ENCODE measurements around the gene UBR3. TPM values are rescaled to one million over a fixed set of nuclear protein-coding genes. Genes with fewer than 3 reads are reported as not detected.

Gene UBR3
- total and polyA plus RNA-seq, 2 experiments from 2014 or later: 10.7 to 28.0 TPM

GRCh38 chr2:169923977-169924376 is 96.7 kb downstream of the UBR3 start:
- no peak overlapping the region for H3K27ac ChIP-seq (ENCODE audit: low read depth)
- no peaks in the 10 kb centered on the region for H4K20me1 ChIP-seq (replicated peaks; ENCODE audit: insufficient read depth)
- H3F3A ChIP-seq (replicated peaks; ENCODE audit: low read depth): no peaks in the 10 kb centered on the region
- H3K36me3 ChIP-seq (ENCODE audit: insufficient read depth): no peaks in the 10 kb centered on the region
- H2AFZ ChIP-seq: no peak overlapping the region
- TF ChIP-seq, protein P1, sequence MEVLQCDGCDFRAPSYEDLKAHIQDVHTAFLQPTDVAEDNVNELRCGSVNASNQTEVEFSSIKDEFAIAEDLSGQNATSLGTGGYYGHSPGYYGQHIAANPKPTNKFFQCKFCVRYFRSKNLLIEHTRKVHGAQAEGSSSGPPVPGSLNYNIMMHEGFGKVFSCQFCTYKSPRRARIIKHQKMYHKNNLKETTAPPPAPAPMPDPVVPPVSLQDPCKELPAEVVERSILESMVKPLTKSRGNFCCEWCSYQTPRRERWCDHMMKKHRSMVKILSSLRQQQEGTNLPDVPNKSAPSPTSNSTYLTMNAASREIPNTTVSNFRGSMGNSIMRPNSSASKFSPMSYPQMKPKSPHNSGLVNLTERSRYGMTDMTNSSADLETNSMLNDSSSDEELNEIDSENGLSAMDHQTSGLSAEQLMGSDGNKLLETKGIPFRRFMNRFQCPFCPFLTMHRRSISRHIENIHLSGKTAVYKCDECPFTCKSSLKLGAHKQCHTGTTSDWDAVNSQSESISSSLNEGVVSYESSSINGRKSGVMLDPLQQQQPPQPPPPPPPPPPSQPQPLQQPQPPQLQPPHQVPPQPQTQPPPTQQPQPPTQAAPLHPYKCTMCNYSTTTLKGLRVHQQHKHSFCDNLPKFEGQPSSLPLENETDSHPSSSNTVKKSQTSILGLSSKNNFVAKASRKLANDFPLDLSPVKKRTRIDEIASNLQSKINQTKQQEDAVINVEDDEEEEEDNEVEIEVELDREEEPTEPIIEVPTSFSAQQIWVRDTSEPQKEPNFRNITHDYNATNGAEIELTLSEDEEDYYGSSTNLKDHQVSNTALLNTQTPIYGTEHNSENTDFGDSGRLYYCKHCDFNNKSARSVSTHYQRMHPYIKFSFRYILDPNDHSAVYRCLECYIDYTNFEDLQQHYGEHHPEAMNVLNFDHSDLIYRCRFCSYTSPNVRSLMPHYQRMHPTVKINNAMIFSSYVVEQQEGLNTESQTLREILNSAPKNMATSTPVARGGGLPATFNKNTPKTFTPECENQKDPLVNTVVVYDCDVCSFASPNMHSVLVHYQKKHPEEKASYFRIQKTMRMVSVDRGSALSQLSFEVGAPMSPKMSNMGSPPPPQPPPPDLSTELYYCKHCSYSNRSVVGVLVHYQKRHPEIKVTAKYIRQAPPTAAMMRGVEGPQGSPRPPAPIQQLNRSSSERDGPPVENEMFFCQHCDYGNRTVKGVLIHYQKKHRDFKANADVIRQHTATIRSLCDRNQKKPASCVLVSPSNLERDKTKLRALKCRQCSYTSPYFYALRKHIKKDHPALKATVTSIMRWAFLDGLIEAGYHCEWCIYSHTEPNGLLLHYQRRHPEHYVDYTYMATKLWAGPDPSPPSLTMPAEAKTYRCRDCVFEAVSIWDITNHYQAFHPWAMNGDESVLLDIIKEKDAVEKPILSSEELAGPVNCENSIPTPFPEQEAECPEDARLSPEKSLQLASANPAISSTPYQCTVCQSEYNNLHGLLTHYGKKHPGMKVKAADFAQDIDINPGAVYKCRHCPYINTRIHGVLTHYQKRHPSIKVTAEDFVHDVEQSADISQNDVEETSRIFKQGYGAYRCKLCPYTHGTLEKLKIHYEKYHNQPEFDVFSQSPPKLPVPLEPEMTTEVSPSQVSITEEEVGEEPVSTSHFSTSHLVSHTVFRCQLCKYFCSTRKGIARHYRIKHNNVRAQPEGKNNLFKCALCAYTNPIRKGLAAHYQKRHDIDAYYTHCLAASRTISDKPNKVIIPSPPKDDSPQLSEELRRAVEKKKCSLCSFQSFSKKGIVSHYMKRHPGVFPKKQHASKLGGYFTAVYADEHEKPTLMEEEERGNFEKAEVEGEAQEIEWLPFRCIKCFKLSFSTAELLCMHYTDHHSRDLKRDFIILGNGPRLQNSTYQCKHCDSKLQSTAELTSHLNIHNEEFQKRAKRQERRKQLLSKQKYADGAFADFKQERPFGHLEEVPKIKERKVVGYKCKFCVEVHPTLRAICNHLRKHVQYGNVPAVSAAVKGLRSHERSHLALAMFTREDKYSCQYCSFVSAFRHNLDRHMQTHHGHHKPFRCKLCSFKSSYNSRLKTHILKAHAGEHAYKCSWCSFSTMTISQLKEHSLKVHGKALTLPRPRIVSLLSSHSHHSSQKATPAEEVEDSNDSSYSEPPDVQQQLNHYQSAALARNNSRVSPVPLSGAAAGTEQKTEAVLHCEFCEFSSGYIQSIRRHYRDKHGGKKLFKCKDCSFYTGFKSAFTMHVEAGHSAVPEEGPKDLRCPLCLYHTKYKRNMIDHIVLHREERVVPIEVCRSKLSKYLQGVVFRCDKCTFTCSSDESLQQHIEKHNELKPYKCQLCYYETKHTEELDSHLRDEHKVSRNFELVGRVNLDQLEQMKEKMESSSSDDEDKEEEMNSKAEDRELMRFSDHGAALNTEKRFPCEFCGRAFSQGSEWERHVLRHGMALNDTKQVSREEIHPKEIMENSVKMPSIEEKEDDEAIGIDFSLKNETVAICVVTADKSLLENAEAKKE (CRISPR knock-in tag; IDR thresholded peaks at IDR 0.05): no peak
- TF ChIP-seq STAT1 (IDR thresholded peaks at IDR 0.05; ENCODE audit: unreplicated experiment) (no peak), EZH2phosphoT487 (IDR thresholded peaks at IDR 0.05; ENCODE audit: unreplicated experiment) (no peak), ZNF114 (CRISPR knock-in tag; IDR thresholded peaks at IDR 0.05) (no peak), POLR2AphosphoS5 (IDR thresholded peaks at IDR 0.05; ENCODE audit: low read depth) (no peak), EZH2 (IDR thresholded peaks at IDR 0.05; ENCODE audit: low read depth, unreplicated experiment) (no peak)
- TF ChIP-seq, protein P2, sequence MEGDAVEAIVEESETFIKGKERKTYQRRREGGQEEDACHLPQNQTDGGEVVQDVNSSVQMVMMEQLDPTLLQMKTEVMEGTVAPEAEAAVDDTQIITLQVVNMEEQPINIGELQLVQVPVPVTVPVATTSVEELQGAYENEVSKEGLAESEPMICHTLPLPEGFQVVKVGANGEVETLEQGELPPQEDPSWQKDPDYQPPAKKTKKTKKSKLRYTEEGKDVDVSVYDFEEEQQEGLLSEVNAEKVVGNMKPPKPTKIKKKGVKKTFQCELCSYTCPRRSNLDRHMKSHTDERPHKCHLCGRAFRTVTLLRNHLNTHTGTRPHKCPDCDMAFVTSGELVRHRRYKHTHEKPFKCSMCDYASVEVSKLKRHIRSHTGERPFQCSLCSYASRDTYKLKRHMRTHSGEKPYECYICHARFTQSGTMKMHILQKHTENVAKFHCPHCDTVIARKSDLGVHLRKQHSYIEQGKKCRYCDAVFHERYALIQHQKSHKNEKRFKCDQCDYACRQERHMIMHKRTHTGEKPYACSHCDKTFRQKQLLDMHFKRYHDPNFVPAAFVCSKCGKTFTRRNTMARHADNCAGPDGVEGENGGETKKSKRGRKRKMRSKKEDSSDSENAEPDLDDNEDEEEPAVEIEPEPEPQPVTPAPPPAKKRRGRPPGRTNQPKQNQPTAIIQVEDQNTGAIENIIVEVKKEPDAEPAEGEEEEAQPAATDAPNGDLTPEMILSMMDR (conservative IDR thresholded peaks at IDR 0.05; ENCODE audit: low read depth in 2 of 2): no peak
- no peak for DNase-seq (ENCODE audit: low spot score)
- H3K27me3 Mint-ChIP-seq (ENCODE audit: insufficient read depth, low read depth, poor library complexity): no peaks in the 10 kb centered on the region
- no peaks in the 10 kb centered on the region for H3K9me3 Mint-ChIP-seq
- H3K4me2 ChIP-seq: no peak overlapping the region
- no peak overlapping the region for H3K4me3 Mint-ChIP-seq
- no peaks in the 10 kb centered on the region for H3K79me2 ChIP-seq (replicated peaks; ENCODE audit: insufficient read depth)
- ATAC-seq: no peak
- peaks cover 9% of the 10 kb centered on the region; the same call in 1 of the 3 replicates for H3K36me3 Mint-ChIP-seq (ENCODE audit: low read depth)
- H3K27ac Mint-ChIP-seq: no peak overlapping the region
- H3K27me3 ChIP-seq (ENCODE audit: insufficient read depth): no peaks in the 10 kb centered on the region
- H3K9me2 ChIP-seq (ENCODE audit: insufficient read depth): no peaks in the 10 kb centered on the region
- no peaks in the 10 kb centered on the region for H3K4me1 Mint-ChIP-seq
- H3K4me3 ChIP-seq: no peak overlapping the region
- H3K4me1 ChIP-seq (ENCODE audit: insufficient read depth): no peaks in the 10 kb centered on the region

Measured in GM23338 (cell line).